Body of pancreas (tissue), 2 donors: ENCODE measurements around the gene RAB3B. TPM values are rescaled to one million over a fixed set of nuclear protein-coding genes. Genes with fewer than 3 reads are reported as not detected.

Source experiments
- small RNA-seq: library from RNA; depleted of rRNA; stranded (forward); fragments of <200 nt; gene quantifications from one replicate; pipeline ENCODE3, GENCODE V24; 2016
- total RNA-seq, 2 donors: library from RNA; depleted of rRNA; stranded (reverse); fragments of >200 nt; gene quantifications; one replicate each; pipeline ENCODE4 v1.1.0, GENCODE V29; 2016

RAB3B gene
- total RNA-seq, 2 donors from 2014 or later: 1.3 to 2.9 TPM

Small RNAs within 50 kb of the gene (small RNA-seq; reads per million reads assigned to genes)
- gene RN7SL290P (not detected), gene RNA5SP48 (not detected)

Other genes with a start within 250 kb of the RAB3B start
- 10 to 100 TPM; 56.8 to 57.7 TPM for gene NRDC, start 112.0 kb downstream of the RAB3B start, total RNA-seq
- gene KTI12, start 43.1 kb upstream of the RAB3B start, total RNA-seq: 1 to 10 TPM; 7.6 to 8.8 TPM
- 10 to 100 TPM; 25.7 to 38.7 TPM for gene TXNDC12, start 64.5 kb upstream of the RAB3B start, total RNA-seq
- gene BTF3L4, start 65.6 kb upstream of the RAB3B start, total RNA-seq: 10 to 100 TPM; 23.1 to 26.5 TPM
- 10 to 100 TPM; 21.5 to 23.4 TPM for gene ZFYVE9, start 151.4 kb upstream of the RAB3B start, total RNA-seq